CD14-positive monocyte (primary cell): ENCODE results near the gene THSD4. TPM values are rescaled to one million over a fixed set of nuclear protein-coding genes. Genes with fewer than 3 reads are reported as not detected.

ENCODE experiments used
- DNase-seq, 3 donors: peaks; one replicate each; pipeline ENCODE4 v3.0.0-alpha.2; 2011 to 2022
- H2AFZ ChIP-seq: 2 replicates; pipeline ENCODE4 v1.6.0; 2012; ENCODE audit warnings: mild to moderate bottlenecking, low read depth, low read length, inconsistent platforms; ENCODE audit not compliant: insufficient read depth, poor library complexity, severe bottlenecking
- H3K27ac ChIP-seq, 2 donors: 1 replicate in 1 of 2; 2 replicates in 1 of 2; pipeline ENCODE4 v1.5.1; 2012 to 2013; ENCODE audit warnings: low read length in 2 of 2, control low read depth in 1 of 2, inconsistent platforms in 1 of 2, low read depth in 1 of 2, mild to moderate bottlenecking in 1 of 2
- H3K27me3 ChIP-seq, 2 donors: one replicate each; pipeline versions ENCODE4 v1.6.0 to v1.6.1; 2011 to 2013; ENCODE audit warnings: low read length in 2 of 2; ENCODE audit not compliant: control insufficient read depth in 2 of 2, insufficient read depth in 2 of 2
- H3K36me3 ChIP-seq, 2 donors: replicated peaks in 1 of 2; 1 replicate in 1 of 2; 2 replicates in 1 of 2; pipeline versions ENCODE4 v1.5.1 to v1.6.1; 2012 to 2013; ENCODE audit warnings: low read length in 2 of 2, control low read depth in 1 of 2, inconsistent platforms in 1 of 2, mild to moderate bottlenecking in 1 of 2; ENCODE audit not compliant: insufficient read depth in 2 of 2, control insufficient read depth in 1 of 2
- H3K4me1 ChIP-seq, 2 donors: 1 replicate in 1 of 2; 2 replicates in 1 of 2; pipeline versions ENCODE4 v1.5.1 to v1.6.1; 2012 to 2013; ENCODE audit warnings: low read length in 2 of 2, control low read depth in 1 of 2, inconsistent platforms in 1 of 2, mild to moderate bottlenecking in 1 of 2, moderate library complexity in 1 of 2; ENCODE audit not compliant: insufficient read depth in 2 of 2, control insufficient read depth in 1 of 2
- H3K4me2 ChIP-seq: replicated peaks from 2 replicates; pipeline ENCODE3; 2012; ENCODE audit warnings: low read length, moderate library complexity, mild to moderate bottlenecking; ENCODE audit not compliant: poor library complexity, severe bottlenecking; ENCODE audit errors: extremely low read depth
- H3K4me3 ChIP-seq, 3 experiments: fragments of 200-600 bp in 1 of 3; sonication (generic) in 1 of 3; replicated peaks in 1 of 3; 1 replicate in 2 of 3; 2 replicates in 1 of 3; pipeline ENCODE4 v1.5.1; 2011 to 2013; ENCODE audit warnings: low read length in 3 of 3, mild to moderate bottlenecking in 3 of 3, control low read depth in 2 of 3, low read depth in 2 of 3, inconsistent platforms in 1 of 3, moderate library complexity in 1 of 3
- H3K79me2 ChIP-seq: 2 replicates; pipeline ENCODE4 v1.6.0; 2012; ENCODE audit warnings: mild to moderate bottlenecking, control low read depth, inconsistent platforms, low read length, moderate library complexity; ENCODE audit not compliant: insufficient read depth
- H3K9ac ChIP-seq: 2 replicates; pipeline ENCODE4 v1.6.0; 2017; ENCODE audit warnings: low read length, mild to moderate bottlenecking; ENCODE audit not compliant: insufficient read depth, poor library complexity, severe bottlenecking
- H3K9me3 ChIP-seq, 2 donors: replicated peaks in 1 of 2; 1 replicate in 1 of 2; 2 replicates in 1 of 2; pipeline versions ENCODE4 v1.5.1 to v1.6.1; 2012 to 2013; ENCODE audit warnings: low read length in 2 of 2, control low read depth in 1 of 2; ENCODE audit not compliant: control insufficient read depth in 1 of 2, insufficient read depth in 1 of 2
- H4K20me1 ChIP-seq: 2 replicates; pipeline ENCODE4 v1.6.0; 2012; ENCODE audit warnings: mild to moderate bottlenecking, low read length, control low read depth, moderate library complexity; ENCODE audit not compliant: insufficient read depth
- H3K27ac Mint-ChIP-seq, 7 donors: one replicate each; pipeline ENCODE4 v1.8.0; 2020; ENCODE audit warnings: mild to moderate bottlenecking in 7 of 7, mixed read lengths in 7 of 7, moderate library complexity in 6 of 7, inconsistent platforms in 2 of 7
- H3K27me3 Mint-ChIP-seq, 3 donors: one replicate each; pipeline ENCODE4 v1.8.0; 2021 to 2022; ENCODE audit warnings: low read depth in 3 of 3, mild to moderate bottlenecking in 3 of 3, mixed read lengths in 3 of 3, moderate library complexity in 3 of 3, inconsistent platforms in 1 of 3
- H3K36me3 Mint-ChIP-seq, 2 donors: one replicate each; pipeline ENCODE4 v1.8.0; 2020; ENCODE audit warnings: mixed read lengths in 2 of 2, inconsistent platforms in 1 of 2, mild to moderate bottlenecking in 1 of 2
- H3K4me1 Mint-ChIP-seq: one replicate; pipeline ENCODE4 v1.8.0; 2020; ENCODE audit warnings: mild to moderate bottlenecking, mixed read lengths
- H3K4me3 Mint-ChIP-seq, 2 donors: one replicate each; pipeline ENCODE4 v1.8.0; 2020; ENCODE audit warnings: mild to moderate bottlenecking in 2 of 2, mixed read lengths in 2 of 2, moderate library complexity in 1 of 2
- H3K9me3 Mint-ChIP-seq, 7 donors: one replicate each; pipeline ENCODE4 v1.8.0; 2020 to 2022; ENCODE audit warnings: mixed read lengths in 7 of 7, mild to moderate bottlenecking in 6 of 7, moderate library complexity in 6 of 7, inconsistent platforms in 2 of 7
- WGBS: methylation state at CpG from one replicate; pipeline ENCODE4 v1.1.5; 2013; ENCODE audit warnings: missing lambda C conversion rate; ENCODE audit not compliant: insufficient coverage; 5-methylcytosine and 5-hydroxymethylcytosine counted together
- intact Hi-C, 2 donors: fragments of 100-400 bp; cut with micrococcal nuclease; formaldehyde crosslinking; loops; one replicate each; pipeline versions ENCODE4 v1.15.0 to v1.15.1; 2023
- polyA plus RNA-seq, 3 donors: library from polyadenylated mRNA; depleted of rRNA in 1 of 3; unstranded in 2 of 3; stranded (reverse) in 1 of 3; fragments of 300-500 nt in 2 of 3; fragments of >200 nt in 1 of 3; fragmentation: Illumina TruSeq in 2 of 3; gene quantifications; 1 replicate in 2 of 3; 2 replicates in 1 of 3; pipeline ENCODE4 v1.2.3, GENCODE V29; 2012 to 2021
- TF ChIP-seq, protein P1 (sequence below): fragments of 200-600 bp; IDR thresholded peaks from one replicate; pipeline ENCODE4 v1.8.0; 2022; ENCODE audit warnings: antibody characterized with exemption, mild to moderate bottlenecking

Gene THSD4
- polyA plus RNA-seq, 3 donors: not detected

DNA sequence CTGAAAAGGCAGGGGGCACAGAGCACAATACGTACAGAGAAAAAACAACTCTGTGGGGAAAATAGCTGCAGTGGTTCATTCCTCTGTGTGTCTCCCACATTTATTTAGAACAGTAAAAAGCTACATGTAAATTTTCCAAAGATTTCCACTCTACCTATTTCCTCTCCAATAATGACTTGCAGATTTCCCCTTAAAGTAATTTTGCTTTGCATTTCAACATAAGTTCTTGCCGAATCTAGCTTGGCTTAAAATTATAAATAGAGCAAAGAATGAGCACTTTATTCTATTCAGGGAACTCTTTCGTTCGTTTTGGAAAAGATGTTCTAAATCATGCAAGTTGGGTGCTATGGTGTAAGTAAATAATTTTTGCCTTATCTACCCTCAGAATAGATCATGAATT is 636.9 kb downstream of the THSD4 start:
- Mint-ChIP-seq H3K4me1 (peaks cover 11% of the 10 kb centered on the region), H3K4me3 (no peak overlapping the region), H3K27ac (no peak overlapping the region), H3K9me3 (peaks cover 0 to 5% (median 0%) of the 10 kb centered on the region in 7 donors), H3K27me3 (peaks cover 2 to 7% (median 5%) of the 10 kb centered on the region in 3 donors), H3K36me3 (no peaks in the 10 kb centered on the region)
- Histone ChIP-seq H3K27ac (no peak overlapping the region), H3K36me3 (no peaks in the 10 kb centered on the region), H3K9me3 (peaks cover 0 to 3% of the 10 kb centered on the region in 2 donors), H4K20me1 (no peaks in the 10 kb centered on the region), H3K4me3 (no peak overlapping the region), H2AFZ (no peak overlapping the region), H3K4me2 (no peak overlapping the region), H3K79me2 (no peaks in the 10 kb centered on the region), H3K9ac (no peak overlapping the region), H3K27me3 (no peaks in the 10 kb centered on the region), H3K4me1 (no peaks in the 10 kb centered on the region)
- no CpG with 5 or more reads among the region's 4 CpGs for WGBS
- intact Hi-C loops: no loop called here
- no peak for DNase-seq
- TF ChIP-seq, protein P1, sequence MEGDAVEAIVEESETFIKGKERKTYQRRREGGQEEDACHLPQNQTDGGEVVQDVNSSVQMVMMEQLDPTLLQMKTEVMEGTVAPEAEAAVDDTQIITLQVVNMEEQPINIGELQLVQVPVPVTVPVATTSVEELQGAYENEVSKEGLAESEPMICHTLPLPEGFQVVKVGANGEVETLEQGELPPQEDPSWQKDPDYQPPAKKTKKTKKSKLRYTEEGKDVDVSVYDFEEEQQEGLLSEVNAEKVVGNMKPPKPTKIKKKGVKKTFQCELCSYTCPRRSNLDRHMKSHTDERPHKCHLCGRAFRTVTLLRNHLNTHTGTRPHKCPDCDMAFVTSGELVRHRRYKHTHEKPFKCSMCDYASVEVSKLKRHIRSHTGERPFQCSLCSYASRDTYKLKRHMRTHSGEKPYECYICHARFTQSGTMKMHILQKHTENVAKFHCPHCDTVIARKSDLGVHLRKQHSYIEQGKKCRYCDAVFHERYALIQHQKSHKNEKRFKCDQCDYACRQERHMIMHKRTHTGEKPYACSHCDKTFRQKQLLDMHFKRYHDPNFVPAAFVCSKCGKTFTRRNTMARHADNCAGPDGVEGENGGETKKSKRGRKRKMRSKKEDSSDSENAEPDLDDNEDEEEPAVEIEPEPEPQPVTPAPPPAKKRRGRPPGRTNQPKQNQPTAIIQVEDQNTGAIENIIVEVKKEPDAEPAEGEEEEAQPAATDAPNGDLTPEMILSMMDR: no peak

GRCh38 chr15:71752604-71753289 is 637.5 kb downstream of the THSD4 start:
- intact Hi-C loops: no loop called here
- H3K27me3 Mint-ChIP-seq: peaks cover 2 to 7% (median 5%) of the 10 kb centered on the region in 3 donors
- H3K4me3 Mint-ChIP-seq: no peak overlapping the region
- H3K27ac Mint-ChIP-seq: no peak overlapping the region
- Histone ChIP-seq H3K9me3 (peaks cover 0 to 3% of the 10 kb centered on the region in 2 donors), H4K20me1 (no peaks in the 10 kb centered on the region), H3K79me2 (no peaks in the 10 kb centered on the region), H3K4me3 (no peak overlapping the region), H3K4me1 (no peaks in the 10 kb centered on the region), H3K27ac (no peak overlapping the region), H3K9ac (no peak overlapping the region), H2AFZ (no peak overlapping the region), H3K27me3 (no peaks in the 10 kb centered on the region), H3K36me3 (no peaks in the 10 kb centered on the region), H3K4me2 (no peak overlapping the region)
- TF ChIP-seq, protein P1: no peak
- 22% methylated on average over 5 of the region's 11 CpGs for WGBS
- H3K9me3 Mint-ChIP-seq: peaks cover 0 to 5% (median under 1%) of the 10 kb centered on the region in 7 donors
- DNase-seq: no peak
- no peaks in the 10 kb centered on the region for H3K36me3 Mint-ChIP-seq
- peaks cover 11% of the 10 kb centered on the region for H3K4me1 Mint-ChIP-seq
